Hepatocyte (in vitro differentiated cells): Measurements from ENCODE around the gene RASGRF2. TPM values are rescaled to one million over a fixed set of nuclear protein-coding genes. Genes with fewer than 3 reads are reported as not detected.

ENCODE experiments used
- DNase-seq: peaks from one replicate; pipeline ENCODE4 v3.0.0-alpha.2; 2016; ENCODE audit warnings: low spot score
- H2AFZ ChIP-seq: fragments of 200-600 bp; sonication (generic); 2 replicates; pipeline ENCODE4 v1.6.0; 2016; ENCODE audit warnings: antibody characterized with exemption, mild to moderate bottlenecking
- H3K27ac ChIP-seq: fragments of 200-600 bp; sonication (generic); 2 replicates; pipeline ENCODE4 v1.5.1; 2016; ENCODE audit warnings: mild to moderate bottlenecking
- H3K27me3 ChIP-seq: fragments of 200-600 bp; sonication (generic); 2 replicates; pipeline ENCODE4 v1.6.1; 2016
- H3K36me3 ChIP-seq: fragments of 200-600 bp; sonication (generic); replicated peaks from 2 replicates; pipeline ENCODE4 v1.5.1; 2016; ENCODE audit warnings: low read depth; ENCODE audit not compliant: insufficient read depth
- H3K4me1 ChIP-seq: fragments of 200-600 bp; sonication (generic); 2 replicates; pipeline ENCODE4 v1.5.1; 2016; ENCODE audit warnings: mild to moderate bottlenecking, moderate library complexity; ENCODE audit not compliant: insufficient read depth
- H3K4me2 ChIP-seq: fragments of 200-600 bp; sonication (generic); 2 replicates; pipeline ENCODE4 v1.6.0; 2016
- H3K4me3 ChIP-seq: fragments of 200-600 bp; sonication (generic); 2 replicates; pipeline ENCODE4 v1.5.1; 2016; ENCODE audit warnings: mild to moderate bottlenecking
- H3K79me2 ChIP-seq: fragments of 200-600 bp; sonication (generic); 2 replicates; pipeline ENCODE4 v1.6.0; 2017; ENCODE audit warnings: mild to moderate bottlenecking
- H3K9me2 ChIP-seq: fragments of 200-600 bp; sonication (generic); replicated peaks from 2 replicates; pipeline ENCODE4 v1.6.0; 2017; ENCODE audit warnings: mild to moderate bottlenecking; ENCODE audit not compliant: insufficient read depth
- H3K9me3 ChIP-seq: fragments of 200-600 bp; sonication (generic); 2 replicates; pipeline ENCODE4 v1.5.1; 2016; ENCODE audit warnings: low read depth, mild to moderate bottlenecking
- H4K20me1 ChIP-seq: fragments of 200-600 bp; sonication (generic); 2 replicates; pipeline ENCODE4 v1.6.0; 2016; ENCODE audit warnings: mild to moderate bottlenecking; ENCODE audit not compliant: insufficient read depth, poor library complexity, severe bottlenecking
- CTCF ChIP-seq: fragments of 200-600 bp; sonication (generic); IDR thresholded peaks from 2 replicates; pipeline ENCODE4 v1.5.1; 2016; ENCODE audit warnings: antibody characterized with exemption, mild to moderate bottlenecking; ENCODE audit not compliant: poor library complexity
- EZH2 ChIP-seq: fragments of 200-600 bp; sonication (generic); IDR thresholded peaks from 2 replicates; pipeline ENCODE4 v1.6.1; 2016; ENCODE audit warnings: antibody characterized with exemption, mild to moderate bottlenecking, borderline replicate concordance
- EZH2phosphoT487 ChIP-seq: fragments of 200-600 bp; sonication (generic); IDR thresholded peaks from one replicate; pipeline ENCODE4 v1.6.1; 2018; ENCODE audit warnings: antibody characterized with exemption, mild to moderate bottlenecking, low read depth, moderate library complexity; ENCODE audit not compliant: unreplicated experiment, severe bottlenecking
- WGBS: methylation state at CpG from one replicate; pipeline ENCODE4 v1.1.6; 2016; ENCODE audit warnings: low lambda C conversion rate; ENCODE audit errors: missing lambda C conversion rate; 5-methylcytosine and 5-hydroxymethylcytosine counted together
- polyA plus RNA-seq: library from polyadenylated mRNA; unstranded; fragments of >200 nt; fragmentation: Nextera tagmentation; extraction: Ambion mirVana; gene quantifications from 2 replicates; pipeline ENCODE4 v1.2.1, GENCODE V29; 2016
- total RNA-seq: library from RNA; depleted of rRNA; stranded (reverse); fragments of >200 nt; gene quantifications from 2 replicates; pipeline ENCODE4 v1.2.3, GENCODE V29; 2014

The RASGRF2 gene
- total and polyA plus RNA-seq, 2 experiments from 2014 or later, result 2.0 to 3.3 TPM

GRCh38 chr5:81232464-81233079, 272.4 kb downstream of the RASGRF2 start:
- Histone ChIP-seq H3K9me2 (no peaks in the 10 kb centered on the region), H3K27ac (peak overlapping the region; percentile 27), H2AFZ (peak overlapping the region; percentile 72), H4K20me1 (no peaks in the 10 kb centered on the region), H3K79me2 (no peaks in the 10 kb centered on the region), H3K27me3 (no peaks in the 10 kb centered on the region), H3K4me1 (no peaks in the 10 kb centered on the region), H3K9me3 (no peaks in the 10 kb centered on the region), H3K36me3 (no peaks in the 10 kb centered on the region), H3K4me2 (peak overlapping the region; percentile 81), H3K4me3 (no peak overlapping the region)
- no peak for DNase-seq
- TF ChIP-seq EZH2, result no peak
- no peak for TF ChIP-seq EZH2phosphoT487
- TF ChIP-seq CTCF, result no peak
- WGBS, result 88% methylated on average over 12 of the region's 12 CpGs

GRCh38 chr5:81233080-81233634, 273.0 kb downstream of the RASGRF2 start, which contains the start of gene CKMT2:
TSS of gene CKMT2 (plus strand) at chr5:81233322. CDS start at chr5:81251133, 17,811 bp downstream.
- H2AFZ ChIP-seq, result peak within 1 kb of the TSS; percentile 72
- DNase-seq, result peak; percentile 81
- H3K27ac ChIP-seq, result peak within 1 kb of the TSS; percentile 27
- 7% methylated on average over 25 of the region's 28 CpGs for WGBS
- no peaks in the 10 kb centered on the region for H3K4me1 ChIP-seq
- H4K20me1 ChIP-seq, result no peaks in the 10 kb centered on the region
- H3K9me2 ChIP-seq, result no peaks in the 10 kb centered on the region
- no peaks in the 10 kb centered on the region for H3K36me3 ChIP-seq
- H3K4me3 ChIP-seq, result no peak within 1 kb of the TSS
- H3K79me2 ChIP-seq, result no peaks in the 10 kb centered on the region
- H3K4me2 ChIP-seq, result peak within 1 kb of the TSS; percentile 81
- TF ChIP-seq EZH2phosphoT487, result no peak
- no peak for TF ChIP-seq EZH2
- TF ChIP-seq CTCF, result no peak
- H3K9me3 ChIP-seq, result no peaks in the 10 kb centered on the region
- H3K27me3 ChIP-seq, result no peaks in the 10 kb centered on the region

GRCh38 chr5:81234299-81234698, 274.1 kb downstream of the RASGRF2 start:
- no peak overlapping the region for H3K4me2 ChIP-seq
- no peak overlapping the region for H3K27ac ChIP-seq
- no peaks in the 10 kb centered on the region for H3K36me3 ChIP-seq
- no peaks in the 10 kb centered on the region for H3K9me2 ChIP-seq
- no peaks in the 10 kb centered on the region for H3K4me1 ChIP-seq
- WGBS, result 92% methylated on average over 7 of the region's 7 CpGs
- no peaks in the 10 kb centered on the region for H3K9me3 ChIP-seq
- H3K4me3 ChIP-seq, result no peak overlapping the region
- DNase-seq, result no peak
- H3K27me3 ChIP-seq, result no peaks in the 10 kb centered on the region
- H4K20me1 ChIP-seq, result no peaks in the 10 kb centered on the region
- TF ChIP-seq EZH2, result no peak
- TF ChIP-seq EZH2phosphoT487, result no peak
- TF ChIP-seq CTCF, result no peak
- no peak overlapping the region for H2AFZ ChIP-seq
- H3K79me2 ChIP-seq, result no peaks in the 10 kb centered on the region
